Smooth muscle cell of the coronary artery (primary cell): ENCODE data around the gene CLCNKB. TPM values are rescaled to one million over a fixed set of nuclear protein-coding genes. Genes with fewer than 3 reads are reported as not detected.

Experiments used
- total RNA-seq: library from RNA; depleted of rRNA; stranded (reverse); fragments of >200 nt; gene quantifications from 2 replicates; pipeline ENCODE4 v1.2.3, GENCODE V29; 2014; ENCODE audit warnings: low replicate concordance

CLCNKB gene
- 0.08 TPM in 1 of 2 replicates, not detected in the other for total RNA-seq

DNA sequence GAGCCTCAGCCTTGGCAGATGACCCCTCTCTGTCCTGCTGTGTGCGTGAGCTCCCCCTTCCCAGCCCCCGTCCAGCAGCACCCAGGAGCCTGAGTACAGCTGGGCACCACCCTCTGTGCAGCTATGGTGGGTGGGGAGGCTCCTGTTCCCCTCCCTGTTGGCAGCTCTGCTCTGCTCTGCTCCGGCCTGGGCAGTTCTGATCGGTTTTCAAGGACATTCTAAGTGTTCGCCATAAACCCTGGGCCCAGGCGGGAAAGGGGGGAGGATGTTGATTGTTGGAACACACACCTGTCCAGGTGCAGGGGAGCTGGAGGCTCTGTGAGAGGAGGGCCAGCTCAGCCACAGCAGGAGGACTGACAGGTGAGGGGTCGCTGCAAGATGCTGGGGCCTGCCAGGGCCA lies at the start of gene CLCNKB:
Gene CLCNKB, plus strand, starts transcription at position 262 of the 400 bp plus-strand sequence. CDS start 711 bp downstream, outside the sequence.

GRCh38 chr1:16017461-16018303 lies 25.9 kb upstream of the CLCNKB start, which contains the start of gene HSPB7:
TSS of gene HSPB7 (minus strand) at chr1:16018043. CDS start at chr1:16017963, 80 bp downstream.

DNA sequence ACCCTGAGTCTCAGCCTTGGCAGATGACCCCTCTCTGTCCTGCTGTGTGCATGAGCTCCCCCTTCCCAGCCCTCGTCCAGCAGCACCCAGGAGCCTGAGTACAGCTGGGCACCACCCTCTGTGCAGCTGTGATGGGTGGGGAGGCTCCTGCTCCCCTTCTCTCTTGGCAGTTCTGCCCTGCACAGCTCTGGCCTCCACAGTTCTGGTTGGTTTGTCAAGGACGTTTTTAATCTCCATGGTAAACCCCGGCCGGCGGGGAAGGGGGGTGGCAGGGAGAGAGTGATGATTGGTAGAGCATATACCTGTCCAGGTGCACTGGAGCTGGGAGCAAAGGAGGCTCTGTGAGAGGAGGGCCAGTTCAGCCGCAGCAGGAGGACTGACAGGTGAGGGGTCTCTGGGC lies 21.9 kb upstream of the CLCNKB start, which contains the start of gene CLCNKA:
Gene CLCNKA, plus strand, starts transcription at position 356 of the 400 bp plus-strand sequence. CDS start 584 bp downstream, outside the sequence.

DNA sequence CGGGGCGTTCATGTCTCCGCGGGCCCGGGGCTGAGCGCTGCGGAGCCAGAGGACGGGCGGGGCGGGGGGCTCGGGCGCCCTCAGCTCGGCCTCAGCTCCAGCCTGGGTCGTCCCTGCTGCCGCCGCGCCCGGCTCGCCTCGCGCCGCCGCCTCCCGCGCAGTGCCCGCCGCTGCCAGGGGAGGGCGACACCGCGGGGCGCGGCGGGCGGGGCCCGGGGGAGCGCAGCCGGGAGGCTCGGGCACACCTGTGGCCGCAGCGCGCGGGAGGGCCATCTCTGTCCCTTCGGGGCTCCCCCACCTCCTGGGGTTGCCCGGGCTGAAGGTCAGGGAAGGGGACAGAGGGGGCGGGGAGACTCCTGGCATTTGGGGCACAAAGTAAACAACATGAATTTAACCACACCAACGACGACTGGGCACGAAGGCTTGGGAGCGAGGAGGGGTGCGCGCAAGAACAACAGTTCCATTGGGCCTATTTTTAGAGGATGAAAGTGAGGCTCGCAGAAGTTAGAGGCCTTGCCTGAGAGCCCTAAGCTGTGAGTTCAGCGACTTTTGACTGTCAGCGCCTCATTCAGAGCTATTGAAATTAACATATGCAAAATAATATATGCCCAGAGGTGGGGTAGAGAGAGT lies 30.0 kb downstream of the CLCNKB start, which contains the start of gene FAM131C:
Gene FAM131C, minus strand, starts transcription at position 162 of the 630 bp plus-strand sequence. CDS start 209 bp downstream, outside the sequence.

Other genes with a start within 250 kb of the CLCNKB start
- 11.4 and 18.3 TPM in 2 replicates for gene UQCRHL, start 236.1 kb upstream of the CLCNKB start, total RNA-seq
- gene SPEN, start 196.1 kb upstream of the CLCNKB start, total RNA-seq, result 10.8 and 22.1 TPM in 2 replicates
- gene ZBTB17, start 67.7 kb upstream of the CLCNKB start, total RNA-seq, result 39.5 and 76.3 TPM in 2 replicates
- not detected in 2 replicates for gene SRARP, start 39.5 kb upstream of the CLCNKB start, total RNA-seq
- 2.5 and 5.1 TPM in 2 replicates for gene HSPB7, start 25.7 kb upstream of the CLCNKB start, total RNA-seq
- 0.08 and 0.35 TPM in 2 replicates for gene CLCNKA, start 21.7 kb upstream of the CLCNKB start, total RNA-seq
- gene FAM131C, start 29.9 kb downstream of the CLCNKB start, total RNA-seq, result 0.08 TPM in 1 of 2 replicates, not detected in the other
- 13.0 and 66.0 TPM in 2 replicates for gene EPHA2, start 112.3 kb downstream of the CLCNKB start, total RNA-seq
- 4.3 and 5.5 TPM in 2 replicates for gene ARHGEF19, start 168.9 kb downstream of the CLCNKB start, total RNA-seq
- gene CPLANE2, start 193.4 kb downstream of the CLCNKB start, total RNA-seq, result 9.0 and 10.9 TPM in 2 replicates